ENCODE measurements around the gene TUBGCP3. TPM values are rescaled to one million over a fixed set of nuclear protein-coding genes. Genes with fewer than 3 reads are reported as not detected.
"Not testable (repeated sequence)": the region's sequence is repeated elsewhere in the genome, so short reads cannot be mapped to it uniquely, and the experiment has no call there.

TUBGCP3 gene
- total RNA-seq (2014; rRNA removed; shearing (Covaris generic)), result 14.3 and 16.7 TPM in 2 replicates

GRCh38 chr13:112587764-112588489 is at the start of gene TUBGCP3:
TSS of gene TUBGCP3 (minus strand) at chr13:112588153. CDS start at chr13:112587980, 173 bp downstream.
- peak; percentile 64 for DNase-seq (ENCODE audit: low spot score)

DNA sequence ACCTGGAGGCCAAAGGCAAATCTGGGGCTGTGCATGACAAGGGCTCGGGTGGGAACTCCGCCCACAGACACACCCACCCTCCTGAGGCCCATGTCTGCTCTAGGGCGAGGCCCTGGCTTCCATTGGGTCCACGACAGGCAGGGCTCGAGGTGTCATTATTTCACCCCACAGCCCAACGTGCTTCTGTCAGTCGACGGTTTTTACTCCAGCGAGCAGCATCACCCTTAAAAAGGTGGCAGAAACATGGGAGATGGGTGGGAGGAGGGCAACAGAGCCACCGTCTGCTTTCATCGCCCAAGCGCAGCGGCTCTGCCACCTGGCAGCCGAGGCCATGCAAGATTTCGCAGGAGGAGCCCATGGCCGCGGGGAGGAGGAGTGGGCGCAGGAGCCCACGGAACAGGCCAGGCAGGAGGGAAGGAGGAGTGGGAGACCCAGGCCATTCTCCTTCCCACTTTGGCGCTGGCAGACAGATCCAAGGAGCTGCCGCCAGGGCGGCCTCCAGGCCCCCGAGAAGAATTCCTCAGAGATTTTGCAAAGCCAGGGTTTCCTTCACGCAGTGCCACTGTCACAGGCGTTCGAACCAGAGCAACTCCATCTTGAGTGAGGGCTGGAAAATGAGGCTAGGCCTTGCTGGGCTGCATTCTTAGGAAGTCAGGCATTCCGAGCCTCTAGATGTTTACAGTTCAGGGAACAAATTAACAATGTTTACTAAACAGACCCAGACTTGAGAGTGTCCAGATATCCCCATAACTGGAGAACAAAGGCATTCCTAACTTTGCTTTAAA is 49.3 kb upstream of the TUBGCP3 start:
- no peak for DNase-seq (ENCODE audit: low spot score)

GRCh38 chr13:112636401-112636975 is 48.5 kb upstream of the TUBGCP3 start:
- no peak for DNase-seq (ENCODE audit: low spot score)

- DNase-seq (ENCODE audit: low spot score), result no peak
These were observed 47.4 kb upstream of the TUBGCP3 start for GRCh38 chr13:112635323-112635722.

- no peak for DNase-seq (ENCODE audit: low spot score)
These were observed 46.1 kb upstream of the TUBGCP3 start for GRCh38 chr13:112634102-112634501.

GRCh38 chr13:112630226-112630625 is 42.3 kb upstream of the TUBGCP3 start:
- DNase-seq (ENCODE audit: low spot score), result not testable (repeated sequence)

- DNase-seq (ENCODE audit: low spot score), result no peak
These were observed 41.2 kb upstream of the TUBGCP3 start for GRCh38 chr13:112629161-112629560.

GRCh38 chr13:112627613-112628012 is 39.7 kb upstream of the TUBGCP3 start:
- DNase-seq (ENCODE audit: low spot score), result not testable (repeated sequence)

DNA sequence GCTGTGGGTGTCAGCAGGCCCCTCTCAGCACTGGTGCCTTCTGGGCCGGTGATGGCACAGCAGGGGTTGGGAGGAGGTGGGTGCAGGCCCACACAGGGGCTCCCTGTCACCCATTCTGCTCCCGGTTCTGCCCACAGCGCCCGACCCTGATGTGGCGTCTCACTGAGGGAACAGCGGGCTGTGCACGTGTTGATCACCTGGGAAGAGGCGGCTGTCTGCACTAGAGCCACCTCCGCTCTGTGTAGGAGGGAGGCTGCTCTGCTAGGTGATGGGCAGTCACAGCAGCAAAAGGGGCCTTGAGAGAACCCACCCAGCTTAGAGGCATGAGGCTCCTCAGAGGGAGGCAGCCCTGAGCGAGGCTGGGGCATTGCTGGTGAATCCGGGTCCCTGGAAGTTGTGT is 39.2 kb upstream of the TUBGCP3 start:
- no peak for DNase-seq (ENCODE audit: low spot score)

DNA sequence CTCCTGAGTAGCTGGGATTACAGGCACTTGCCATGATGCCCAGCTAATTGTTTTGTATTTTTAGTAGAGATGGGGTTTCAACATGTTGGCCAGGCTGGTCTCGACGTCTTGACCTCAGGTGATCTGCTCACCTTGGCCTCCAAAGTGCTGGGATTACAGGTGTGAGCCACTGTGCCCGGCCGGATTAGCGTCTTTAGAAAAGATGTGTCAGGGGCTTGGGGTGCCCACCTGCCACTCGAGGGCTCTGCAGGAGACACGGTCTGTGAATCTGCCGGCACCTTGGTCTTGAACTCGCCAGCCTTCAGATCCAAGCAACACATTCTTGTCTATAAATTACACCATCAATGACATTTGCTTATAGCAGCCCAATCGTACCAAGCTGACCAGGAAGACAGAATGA is 38.8 kb upstream of the TUBGCP3 start:
- no peak for DNase-seq (ENCODE audit: low spot score)

DNA sequence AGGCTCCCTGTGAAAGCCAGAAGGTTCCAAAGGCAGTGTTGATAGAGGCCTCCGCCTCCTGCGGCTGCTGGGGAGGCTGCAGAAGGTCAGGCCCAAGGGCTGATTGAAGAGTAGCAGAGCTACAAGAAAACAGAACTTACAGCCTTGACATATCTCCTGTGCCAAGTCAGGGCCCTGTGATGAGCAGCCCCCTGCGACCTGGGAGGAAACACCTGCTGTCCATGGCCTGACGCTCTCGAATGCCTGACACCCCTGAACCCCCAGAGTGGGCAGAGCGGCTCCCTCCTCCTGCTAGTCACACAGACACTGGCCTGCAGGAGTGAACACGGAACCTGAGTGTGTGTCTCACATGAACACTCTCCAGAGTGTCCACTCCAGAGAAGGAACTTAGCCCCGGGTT is 38.2 kb upstream of the TUBGCP3 start:
- DNase-seq (ENCODE audit: low spot score), result no peak

- DNase-seq (ENCODE audit: low spot score), result no peak
These were observed 37.7 kb upstream of the TUBGCP3 start for GRCh38 chr13:112625698-112626097.

DNA sequence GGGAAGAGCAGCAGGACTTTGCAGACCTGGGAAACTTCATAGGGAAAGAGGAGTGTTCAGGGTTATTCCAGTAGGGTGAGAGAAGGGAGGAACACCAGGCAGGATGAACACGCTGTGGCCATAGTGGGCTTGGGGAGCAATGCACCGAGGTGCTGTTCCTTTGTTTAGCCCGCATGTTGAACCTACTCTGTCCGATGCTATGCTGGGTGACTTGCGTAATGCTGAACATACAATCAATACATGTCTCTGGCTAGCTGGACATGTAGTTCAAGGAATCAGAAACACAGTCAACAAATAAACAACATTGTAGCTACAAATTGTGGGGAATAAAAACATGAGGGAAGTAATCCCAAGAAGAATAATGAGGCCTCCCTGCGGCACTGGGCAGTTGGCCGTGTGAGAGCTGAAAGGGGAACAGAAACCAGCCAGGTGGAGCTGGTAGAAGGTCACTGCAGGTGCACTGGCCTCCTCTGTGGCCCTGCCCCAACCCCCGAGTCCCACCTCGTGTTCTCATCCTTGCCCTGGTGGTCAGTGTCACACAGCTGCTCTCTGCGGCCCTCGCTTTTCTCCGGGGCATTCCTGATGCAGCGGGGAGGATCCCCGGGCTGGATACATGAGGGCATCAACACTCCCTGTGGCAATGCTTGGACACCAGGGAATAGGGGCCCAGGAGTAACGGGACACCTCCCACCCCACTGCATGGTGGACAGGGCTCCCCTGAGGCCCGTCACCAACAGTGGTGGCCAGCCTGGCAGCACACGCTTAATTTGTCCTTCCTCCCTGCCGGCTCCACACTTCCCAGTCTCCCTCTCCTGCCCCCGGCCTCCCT is 36.9 kb upstream of the TUBGCP3 start:
- no peak for DNase-seq (ENCODE audit: low spot score)

- DNase-seq (ENCODE audit: low spot score), result no peak
These were observed 36.1 kb upstream of the TUBGCP3 start for GRCh38 chr13:112624040-112624439.

- no peak for DNase-seq (ENCODE audit: low spot score)
These were observed 35.2 kb upstream of the TUBGCP3 start for GRCh38 chr13:112623051-112623711.

- DNase-seq (ENCODE audit: low spot score), result no peak
These were observed 34.4 kb upstream of the TUBGCP3 start for GRCh38 chr13:112622375-112622774.

DNA sequence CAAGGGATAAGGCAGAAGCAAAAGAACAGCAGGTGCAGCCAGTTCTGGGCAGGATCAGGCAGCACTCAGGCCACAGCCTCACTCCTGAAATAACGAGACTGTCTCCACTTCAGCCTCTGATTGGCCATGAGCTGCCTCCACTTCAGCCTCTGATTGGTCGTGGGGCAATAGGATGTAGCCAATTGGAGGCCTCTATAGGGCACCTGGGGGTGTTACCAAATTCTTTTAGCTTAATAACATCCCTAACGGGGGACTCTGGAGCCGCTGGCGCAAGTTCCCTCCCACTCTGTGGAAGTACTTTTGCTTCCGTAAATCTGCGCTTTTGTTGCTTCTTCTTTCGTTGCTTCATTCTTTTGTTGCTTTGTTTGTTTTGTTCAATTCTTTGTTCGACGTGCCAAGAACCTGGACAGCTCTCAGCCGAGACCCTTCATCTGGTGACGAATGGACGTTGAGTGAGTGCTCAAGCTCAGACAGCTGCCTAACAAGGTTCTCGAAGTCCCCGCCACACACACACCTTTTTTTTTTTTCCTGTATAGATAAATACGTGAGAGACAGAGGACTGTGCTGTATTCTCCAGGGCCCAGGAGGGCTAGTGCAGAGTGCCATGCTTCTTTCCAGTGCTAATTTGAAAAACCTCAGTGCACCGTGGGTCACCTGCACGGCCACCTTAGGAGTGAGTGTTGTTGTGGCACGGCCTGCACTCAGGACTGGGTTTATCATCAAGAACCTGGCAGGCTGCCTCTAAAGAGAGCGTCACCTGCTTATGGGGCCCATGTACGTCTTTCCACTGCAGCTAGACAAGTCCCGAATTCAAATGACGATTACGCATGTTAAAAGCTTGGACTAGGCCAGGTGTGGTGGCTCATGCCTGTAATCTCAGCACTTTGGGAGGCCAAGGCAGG is 32.0 kb upstream of the TUBGCP3 start:
- peak; percentile 18 for DNase-seq (ENCODE audit: low spot score)

DNA sequence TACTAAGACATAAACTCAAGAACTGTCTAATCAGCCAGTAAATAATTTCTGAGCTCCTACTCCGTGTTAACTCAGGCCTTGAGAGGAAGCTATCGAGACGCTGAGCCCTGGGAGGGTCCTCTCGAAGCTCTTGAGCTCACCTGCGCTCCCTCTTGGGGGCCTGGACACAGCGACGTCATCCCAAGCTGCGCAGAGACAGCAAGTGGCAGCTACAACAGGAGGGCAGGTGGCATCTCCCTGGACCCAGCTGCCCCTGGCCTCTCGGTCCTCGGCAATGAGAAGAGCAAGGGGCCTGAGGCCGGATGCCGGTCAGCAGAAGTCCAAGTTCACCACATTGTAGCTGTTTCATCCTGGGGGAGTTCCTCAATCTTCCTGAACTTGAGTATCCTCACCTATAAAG is 30.5 kb upstream of the TUBGCP3 start:
- DNase-seq (ENCODE audit: low spot score), result no peak

DNA sequence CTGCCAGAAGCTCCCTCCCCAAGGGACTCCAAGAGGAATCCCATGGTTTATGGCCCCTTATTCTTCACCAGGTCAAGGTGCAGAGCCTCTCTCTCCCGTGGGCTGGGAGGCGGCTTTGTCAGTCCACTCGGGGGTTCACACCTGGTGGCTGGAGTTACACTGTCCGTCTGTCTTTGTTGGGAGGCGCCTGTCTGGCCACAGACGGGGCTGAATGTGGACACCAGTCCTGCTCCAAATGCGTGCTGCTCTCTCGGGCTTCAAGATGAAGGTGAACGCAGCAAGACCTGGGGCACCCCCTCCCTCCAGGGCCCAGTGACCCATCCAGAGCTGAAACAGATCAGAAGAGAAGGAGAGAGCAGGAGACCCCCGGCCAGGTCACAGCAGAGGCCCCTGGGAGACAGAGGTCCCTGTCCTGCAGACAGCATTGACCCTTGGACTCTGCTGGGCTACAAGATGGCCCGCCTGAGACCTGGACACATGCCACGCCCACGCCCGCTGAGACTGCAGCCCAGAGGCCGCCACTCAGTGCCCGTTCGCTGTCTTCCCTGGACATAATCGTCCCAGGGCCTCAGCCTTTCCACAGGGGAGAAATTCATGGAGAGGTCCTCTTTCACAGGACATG is 29.9 kb upstream of the TUBGCP3 start:
- no peak for DNase-seq (ENCODE audit: low spot score)
